HG02943 (cell line): Measurements from ENCODE around the gene CSAD.
"Not testable (repeated sequence)": the region's sequence is repeated elsewhere in the genome, so short reads cannot be mapped to it uniquely, and the experiment has no call there.

ENCODE experiments used
- ATAC-seq: cut with Tn5 transposase; IDR thresholded peaks from one replicate; pipeline ENCODE4 v1.9.1; 2021; ENCODE audit warnings: mild to moderate bottlenecking, low read depth, moderate library complexity; ENCODE audit not compliant: unreplicated experiment

Gene CSAD

GRCh38 chr12:53113136-53113705 lies 67.5 kb downstream of the CSAD start:
- no peak for ATAC-seq

GRCh38 chr12:53112431-53112830 lies 68.3 kb downstream of the CSAD start:
- ATAC-seq: not testable (repeated sequence)
